Adrenal gland (tissue), 12 donors: ENCODE measurements around the gene GRIK1. TPM values are rescaled to one million over a fixed set of nuclear protein-coding genes. Genes with fewer than 3 reads are reported as not detected.

Experiments
- DNase-seq, 7 donors: peaks; one replicate each; pipeline ENCODE4 v3.0.0-alpha.2; 2019 to 2020
- H3K27ac ChIP-seq, 5 donors: fragments of 200-600 bp; sonication (generic) in 4 of 5; 1 replicate in 3 of 5; 2 replicates in 2 of 5; pipeline versions ENCODE4 v1.5.1 to v1.8.0; 2016 to 2020; ENCODE audit warnings: mild to moderate bottlenecking in 1 of 5
- H3K27me3 ChIP-seq: fragments of 200-600 bp; 2 replicates; pipeline ENCODE4 v1.8.0; 2021
- H3K36me3 ChIP-seq, 2 donors: fragments of 200-600 bp; replicated peaks in 1 of 2; 1 replicate in 1 of 2; 2 replicates in 1 of 2; pipeline versions ENCODE4 v1.5.1 to v1.8.0; 2018 to 2022
- H3K4me1 ChIP-seq, 2 donors: fragments of 200-600 bp; replicated peaks in 1 of 2; 1 replicate in 1 of 2; 2 replicates in 1 of 2; pipeline versions ENCODE4 v1.5.1 to v1.8.0; 2018 to 2021
- H3K4me3 ChIP-seq, 4 donors: fragments of 200-600 bp; sonication (generic) in 3 of 4; one replicate each; pipeline ENCODE4 v1.5.1; 2016 to 2018
- H3K9me3 ChIP-seq, 3 donors: fragments of 200-600 bp; sonication (generic) in 1 of 3; replicated peaks in 1 of 3; 1 replicate in 2 of 3; 2 replicates in 1 of 3; pipeline versions ENCODE4 v1.5.1 to v1.8.0; 2016 to 2021
- CTCF ChIP-seq, 6 experiments: fragments of 450-650 bp in 4 of 6; fragments of 200-600 bp in 2 of 6; sonication (generic) in 1 of 6; IDR thresholded peaks; 1 replicate in 5 of 6; 2 replicates in 1 of 6; pipeline versions ENCODE4 v1.5.1 to v1.8.0; 2016 to 2021; ENCODE audit warnings: antibody characterized with exemption in 6 of 6, mild to moderate bottlenecking in 2 of 6, moderate library complexity in 1 of 6
- POLR2A ChIP-seq, 2 donors: fragments of 450-650 bp; IDR thresholded peaks; one replicate each; pipeline ENCODE4 v1.6.1; 2017; ENCODE audit warnings: antibody characterized with exemption in 2 of 2, mild to moderate bottlenecking in 2 of 2, moderate library complexity in 1 of 2
- WGBS, 4 donors: extraction: QIAGEN DNeasy Blood & Tissue Kit in 2 of 4; methylation state at CpG; one replicate each; pipeline versions ENCODE4 v1.1.5 to v1.1.7; 2013 to 2017; 5-methylcytosine and 5-hydroxymethylcytosine counted together
- intact Hi-C, 2 donors: fragments of 100-400 bp; cut with DNase I; formaldehyde crosslinking; loops; one replicate each; pipeline versions ENCODE4 v1.14.1 to v1.15.0; 2022 to 2023
- polyA plus RNA-seq, 3 donors: library from polyadenylated mRNA; stranded (reverse); fragments of 200-250 nt in 2 of 3; fragments of 350-450 nt in 1 of 3; fragmentation: Illumina TruSeq in 1 of 3; extraction: RNeasy Lipid Tissue Mini Kit (QIAGEN cat#74804) in 1 of 3; gene quantifications; one replicate each; pipeline ENCODE4 v1.2.3, GENCODE V29; 2013 to 2014
- total RNA-seq, 9 donors: library from RNA; depleted of rRNA in 4 of 9; stranded (reverse); fragments of >200 nt in 4 of 9; fragments of 120-200 nt in 1 of 9; fragmentation: NEBNext Ultra II Directional in 1 of 9; extraction: Animal tissue kit (Norgen Biotek cat#: 25700) in 1 of 9; gene quantifications; one replicate each; pipeline versions ENCODE4 v1.1.0 to v1.2.4, GENCODE V29; 2013 to 2023
- donor health status: healthy with polysubstance abuse.
- donor health status: Bipolar disorder and iron deficiency.
- donor health status: DM: yes; HTN: yes; CAD: no.
- donor health status: DM: no; HTN: no; CAD: no.
- donor health status: DM: no; HTN: no; CAD: no.
- donor health status: DM: yes; HTN: yes; CAD: no.

GRIK1 gene
- total and polyA plus RNA-seq, 12 donors: 0.23 to 47.4 (median 8.1) TPM; not detected in 3

GRCh38 chr21:29810871-29811270 lies 128.9 kb downstream of the GRIK1 start:
- H3K4me3 ChIP-seq: no peak overlapping the region
- H3K4me1 ChIP-seq: no peaks in the 10 kb centered on the region
- H3K27ac ChIP-seq: no peak overlapping the region
- intact Hi-C loops: no loop called here
- TF ChIP-seq CTCF (IDR thresholded peaks at IDR 0.05): no peak
- no peak for TF ChIP-seq POLR2A (IDR thresholded peaks at IDR 0.05)
- H3K27me3 ChIP-seq: no peaks in the 10 kb centered on the region
- H3K9me3 ChIP-seq: no peaks in the 10 kb centered on the region
- 73 to 81% (median 80%) methylated on average over 4 of the region's 4 CpGs for WGBS, 4 donors
- DNase-seq: no peak
- H3K36me3 ChIP-seq: no peaks in the 10 kb centered on the region

- WGBS, 4 donors: 52 to 61% (median 53%) methylated on average over 2 of the region's 2 CpGs
- intact Hi-C loops: no loop called here
Measured at GRCh38 chr21:29808153-29808552, 131.6 kb downstream of the GRIK1 start.

GRCh38 chr21:29805105-29805504 lies 134.7 kb downstream of the GRIK1 start:
- H3K4me1 ChIP-seq: no peaks in the 10 kb centered on the region
- intact Hi-C loops: no loop called here
- H3K4me3 ChIP-seq: no peak overlapping the region
- no peaks in the 10 kb centered on the region for H3K27me3 ChIP-seq
- H3K36me3 ChIP-seq: no peaks in the 10 kb centered on the region
- 25 to 81% (median 58%) methylated on average over 1 of the region's 1 CpG for WGBS, 4 donors
- DNase-seq: no peak
- H3K9me3 ChIP-seq: no peaks in the 10 kb centered on the region
- H3K27ac ChIP-seq: no peak overlapping the region
- TF ChIP-seq POLR2A (IDR thresholded peaks at IDR 0.05) (no peak), CTCF (IDR thresholded peaks at IDR 0.05) (no peak)

More at GRCh38 chr21:29808153-29808552, 131.6 kb downstream of the GRIK1 start:
- DNase-seq: no peak
- H3K27me3 ChIP-seq: no peaks in the 10 kb centered on the region
- no peaks in the 10 kb centered on the region for H3K36me3 ChIP-seq
- H3K4me1 ChIP-seq: no peaks in the 10 kb centered on the region
- H3K27ac ChIP-seq: no peak overlapping the region
- H3K9me3 ChIP-seq: no peaks in the 10 kb centered on the region
- no peak overlapping the region for H3K4me3 ChIP-seq
- TF ChIP-seq CTCF (IDR thresholded peaks at IDR 0.05) (no peak), POLR2A (IDR thresholded peaks at IDR 0.05) (no peak)

GRCh38 chr21:29803191-29803590 lies 136.6 kb downstream of the GRIK1 start:
- DNase-seq: no peak
- Histone ChIP-seq H3K4me1 (no peaks in the 10 kb centered on the region), H3K27ac (no peak overlapping the region), H3K4me3 (no peak overlapping the region), H3K9me3 (no peaks in the 10 kb centered on the region), H3K36me3 (no peaks in the 10 kb centered on the region), H3K27me3 (no peaks in the 10 kb centered on the region)
- intact Hi-C loops: no loop called here
- 80 to 88% (median 83%) methylated on average over 1 of the region's 1 CpG for WGBS, 4 donors
- TF ChIP-seq CTCF (IDR thresholded peaks at IDR 0.05): no peak
- no peak for TF ChIP-seq POLR2A (IDR thresholded peaks at IDR 0.05)
